SK-N-DZ (cell line): ENCODE results near the gene CAMKK2.
"Not testable (repeated sequence)": the region's sequence is repeated elsewhere in the genome, so short reads cannot be mapped to it uniquely, and the experiment has no call there.

Experiments
- DNase-seq: peaks from one replicate; pipeline ENCODE4 v3.0.0-alpha.2; 2015; ENCODE audit warnings: low spot score

Gene CAMKK2

DNA sequence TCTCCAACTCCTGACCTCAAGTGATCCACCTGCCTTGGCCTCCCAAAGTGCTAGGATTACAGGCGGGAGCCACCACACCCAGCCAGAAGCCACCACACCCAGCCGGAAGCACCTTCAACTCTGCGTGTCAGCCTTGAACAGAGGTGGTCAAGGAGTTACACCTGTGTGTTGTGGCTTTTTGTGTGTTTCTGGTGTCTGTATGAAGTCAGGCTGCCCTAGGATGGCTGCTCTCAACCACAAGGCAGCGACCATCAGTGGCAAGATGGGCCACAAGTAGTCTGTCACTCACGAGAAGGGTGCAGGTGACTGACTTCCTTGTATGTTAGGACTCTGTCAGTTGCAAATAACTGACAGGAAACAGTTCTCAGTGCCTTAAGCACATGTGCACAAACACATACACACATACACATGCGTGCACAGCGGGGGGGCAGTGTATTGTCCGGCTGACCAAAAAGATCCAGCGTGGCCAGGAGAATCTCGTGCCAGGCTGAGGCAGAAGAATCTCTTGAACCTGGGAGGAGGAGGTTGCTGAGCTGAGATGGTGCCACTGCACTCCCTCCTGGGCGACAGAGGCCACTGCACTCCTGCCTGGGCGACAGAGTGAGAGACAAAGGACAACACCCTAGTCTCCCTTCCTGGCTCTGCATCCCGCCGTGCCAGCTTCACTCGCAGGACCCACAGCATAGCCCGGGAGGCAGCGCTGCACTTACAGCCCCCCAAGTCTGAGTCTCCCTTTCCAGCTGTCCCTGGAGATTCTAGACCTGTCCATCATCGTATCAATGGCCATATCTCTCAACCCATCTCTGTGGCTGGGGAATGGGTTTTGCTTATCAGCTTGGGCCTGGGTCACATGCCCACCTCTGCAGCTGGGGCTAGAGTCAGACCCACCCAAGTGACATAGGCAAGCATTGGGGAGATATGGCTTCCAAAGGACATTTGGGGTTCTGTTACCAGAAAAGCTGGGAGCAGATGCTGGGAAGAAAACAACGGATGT lies 72.9 kb downstream of the CAMKK2 start:
- DNase-seq, result peak; percentile 58

DNA sequence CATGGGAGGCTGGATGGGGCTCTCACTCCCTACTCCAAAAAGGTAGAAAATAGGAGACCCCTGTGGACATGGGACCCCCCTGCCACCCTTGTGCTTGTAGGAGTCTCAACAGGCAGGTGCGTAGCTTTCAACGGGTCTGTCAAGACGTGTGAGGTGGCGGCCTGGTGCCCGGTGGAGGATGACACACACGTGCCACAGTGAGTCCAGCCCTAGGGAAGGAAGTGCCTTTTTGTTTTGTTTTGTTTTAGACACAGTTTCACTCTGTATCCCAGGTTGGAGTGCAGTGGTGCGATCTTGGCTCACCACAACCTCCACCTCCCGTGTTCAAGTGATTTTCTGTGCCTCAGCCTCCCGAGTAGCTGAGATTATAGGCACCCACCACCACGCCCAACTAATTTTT lies 73.7 kb downstream of the CAMKK2 start:
- DNase-seq, result no peak

DNA sequence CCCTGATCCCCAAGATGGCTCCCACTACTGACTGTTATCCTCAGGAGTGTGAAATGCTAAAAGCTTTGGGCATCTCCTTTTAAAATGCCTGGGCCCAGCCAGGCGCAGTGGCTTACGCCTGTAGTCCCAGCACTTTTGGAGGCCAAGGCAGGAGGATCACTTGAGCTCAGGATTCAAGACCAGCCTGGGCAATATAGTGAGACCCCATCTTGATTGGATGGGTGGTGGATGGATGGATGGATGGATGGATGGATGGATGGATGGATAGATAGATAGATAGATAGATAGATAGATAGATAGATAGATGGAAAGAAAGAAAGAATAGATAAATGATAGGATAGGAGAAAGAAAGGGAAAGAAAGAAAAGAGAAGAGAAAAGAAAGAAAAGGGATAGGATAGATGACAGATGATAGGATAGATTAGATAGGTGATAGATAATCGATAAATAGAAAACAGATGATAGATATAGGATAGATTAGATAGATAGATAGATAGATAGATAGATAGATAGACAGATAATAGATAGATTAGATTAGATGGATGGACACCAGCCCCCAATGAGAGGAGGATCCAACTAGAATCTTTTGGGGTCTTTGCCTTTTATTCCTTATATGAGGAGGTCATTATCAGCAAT lies 77.0 kb downstream of the CAMKK2 start:
- no peak for DNase-seq

DNA sequence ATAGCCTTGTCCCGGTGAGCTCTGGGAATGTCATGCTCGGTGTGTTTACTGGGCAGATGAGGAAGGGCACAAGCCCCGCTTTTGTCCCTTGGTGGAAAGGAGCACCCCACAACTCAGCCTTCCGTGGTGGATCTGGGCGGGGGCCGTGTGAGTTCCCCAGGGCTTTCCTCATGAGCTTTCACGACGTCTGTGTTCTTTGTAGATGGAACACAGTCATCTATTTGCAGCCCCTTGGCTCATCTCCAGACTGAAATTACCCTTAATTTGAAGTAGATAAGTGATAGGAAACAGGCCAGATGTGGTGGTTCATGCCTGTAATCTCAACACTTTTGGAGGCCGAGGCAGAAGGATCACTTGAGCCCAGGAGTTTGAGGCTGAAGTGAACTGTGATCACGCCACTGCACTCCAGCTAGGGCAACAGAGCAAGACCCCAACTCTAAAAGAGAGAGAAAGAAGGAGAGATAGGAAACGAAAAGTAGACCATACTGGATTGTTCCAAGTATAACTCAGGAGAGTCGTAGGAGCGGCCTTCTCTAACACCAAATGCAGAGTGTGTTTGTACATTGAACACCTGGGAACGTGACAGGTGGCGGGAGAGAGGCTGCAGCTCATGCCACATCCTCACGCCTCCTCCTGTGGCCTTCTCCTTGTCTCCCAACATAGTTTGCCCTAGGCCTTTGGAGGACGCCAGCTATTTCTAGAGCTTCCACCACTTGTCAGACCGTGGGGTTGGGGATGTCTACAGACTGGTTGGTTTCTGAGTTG lies 77.7 kb downstream of the CAMKK2 start:
- peak; percentile 72 for DNase-seq

DNA sequence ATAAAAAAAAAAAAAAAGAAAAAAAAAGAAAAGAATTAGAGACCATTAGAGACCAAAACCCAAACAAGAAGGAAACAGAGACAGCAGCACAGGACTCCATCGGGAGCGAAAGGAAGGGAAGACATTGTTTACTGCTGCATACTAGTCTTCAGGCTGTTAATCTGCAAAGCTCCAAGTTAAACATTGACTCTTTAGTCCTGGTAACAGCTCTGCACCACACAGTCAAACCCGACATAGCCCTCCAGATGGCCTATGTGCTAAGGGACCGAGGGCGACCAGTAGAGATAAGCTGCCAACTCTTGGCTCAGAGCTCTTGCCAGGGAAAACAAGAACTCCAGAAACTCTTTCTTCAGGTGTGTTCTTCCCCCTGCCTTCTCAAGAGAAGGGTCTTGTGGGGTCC lies 78.7 kb downstream of the CAMKK2 start:
- no peak for DNase-seq

DNA sequence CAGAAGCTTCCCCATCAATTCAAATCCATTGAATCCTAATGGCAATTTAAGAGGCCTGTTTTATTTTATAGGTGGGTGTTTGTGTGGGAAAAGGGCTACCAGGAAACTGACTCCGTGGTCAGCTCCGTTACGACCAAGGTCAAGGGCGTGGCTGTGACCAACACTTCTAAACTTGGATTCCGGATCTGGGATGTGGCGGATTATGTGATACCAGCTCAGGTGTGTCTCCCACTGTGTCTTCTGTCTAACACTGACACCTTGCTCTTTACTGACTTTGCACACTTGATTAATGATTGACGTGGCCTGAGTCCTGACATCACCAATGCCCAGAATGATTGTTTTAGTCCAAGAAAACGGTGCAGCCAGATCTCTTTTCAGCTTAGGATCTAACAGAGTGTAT lies 79.4 kb downstream of the CAMKK2 start:
- no peak for DNase-seq

DNA sequence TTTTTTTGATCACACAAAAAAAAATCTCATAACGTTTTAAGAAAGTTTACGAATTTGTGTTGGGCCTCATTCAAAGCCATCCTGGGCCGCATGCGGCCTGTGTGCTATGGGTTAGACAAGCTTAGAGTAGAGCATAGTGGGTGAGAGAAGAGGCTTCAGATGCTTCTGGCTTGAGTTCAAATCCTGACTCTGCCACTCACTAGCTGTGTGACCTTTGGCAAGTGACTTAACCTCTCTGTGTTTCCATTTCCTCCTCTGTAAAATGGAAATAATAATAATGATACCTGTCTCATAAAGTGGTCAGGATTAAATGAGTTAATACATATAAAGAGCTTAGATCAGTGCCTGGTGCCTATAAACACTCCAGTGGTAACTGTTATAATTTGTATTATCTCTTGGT lies 80.4 kb downstream of the CAMKK2 start:
- DNase-seq, result no peak

DNA sequence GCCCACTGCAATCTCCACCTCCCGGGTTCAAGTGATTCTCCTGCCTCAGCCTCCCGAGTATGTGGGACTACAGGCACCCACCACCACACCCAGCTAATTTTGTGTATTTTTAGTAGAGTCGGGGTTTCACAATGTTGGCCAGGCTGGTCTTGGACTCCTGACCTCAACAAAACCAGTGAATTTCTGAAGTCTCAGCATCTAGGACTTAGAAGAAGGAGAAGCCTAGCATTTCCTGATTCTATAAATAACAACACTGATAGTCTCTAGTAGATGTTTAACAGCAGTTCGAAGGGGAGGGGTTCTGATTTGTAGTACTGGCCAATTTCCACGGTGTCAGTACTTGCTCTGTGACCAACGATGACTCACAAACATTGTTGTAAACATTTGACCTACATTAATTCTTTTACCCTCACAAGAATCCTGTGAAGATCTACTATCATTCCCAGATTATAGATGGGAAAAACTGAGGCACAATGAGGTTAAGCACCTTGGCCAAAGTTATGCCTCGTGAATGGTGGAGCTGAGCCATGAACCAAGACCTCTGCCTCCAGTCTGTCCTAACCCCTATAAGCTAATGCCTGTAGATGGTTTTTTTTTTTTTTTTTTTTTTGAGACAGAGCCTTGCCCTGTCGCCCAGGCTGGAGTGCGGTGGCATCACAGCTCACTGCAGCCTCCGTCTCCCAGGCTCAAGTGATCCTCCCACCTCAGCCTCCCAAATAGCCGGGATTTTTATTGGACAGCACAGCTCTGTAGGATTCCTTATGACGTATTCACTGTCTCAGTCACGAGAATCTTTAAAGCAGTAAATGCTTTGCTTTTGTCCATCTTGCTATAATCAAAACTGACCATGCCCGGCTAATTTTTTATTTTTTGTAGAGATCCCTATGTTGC lies 81.4 kb downstream of the CAMKK2 start:
- no peak for DNase-seq

DNA sequence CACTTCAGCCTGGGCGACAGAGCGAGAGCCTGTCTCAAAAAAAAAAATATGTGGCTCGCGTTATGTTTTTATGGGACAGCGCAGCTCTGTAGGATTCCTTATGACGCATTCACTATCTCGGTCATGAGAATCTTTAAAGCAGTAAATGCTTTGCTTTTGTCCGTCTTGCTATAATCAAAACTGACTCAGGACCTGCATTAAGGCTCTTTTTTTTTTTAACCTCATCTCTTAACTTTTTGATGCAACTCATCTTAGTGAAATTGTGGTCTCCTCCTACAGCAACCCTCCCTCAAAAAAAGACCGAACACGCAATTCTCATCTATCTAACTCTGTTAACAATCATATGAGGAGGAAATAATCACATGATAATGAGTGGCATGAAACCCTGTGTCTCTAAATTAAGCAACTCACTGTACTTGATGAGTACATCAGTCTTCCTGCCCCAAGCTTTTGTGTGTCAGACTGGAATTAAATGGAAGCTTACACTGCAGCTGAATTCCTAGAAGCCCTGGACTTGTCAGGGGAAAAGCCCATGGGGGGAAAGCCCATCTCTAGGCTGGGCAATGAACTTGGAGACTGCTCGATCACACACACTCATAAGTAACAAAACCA lies 82.2 kb downstream of the CAMKK2 start:
- DNase-seq, result no peak

DNA sequence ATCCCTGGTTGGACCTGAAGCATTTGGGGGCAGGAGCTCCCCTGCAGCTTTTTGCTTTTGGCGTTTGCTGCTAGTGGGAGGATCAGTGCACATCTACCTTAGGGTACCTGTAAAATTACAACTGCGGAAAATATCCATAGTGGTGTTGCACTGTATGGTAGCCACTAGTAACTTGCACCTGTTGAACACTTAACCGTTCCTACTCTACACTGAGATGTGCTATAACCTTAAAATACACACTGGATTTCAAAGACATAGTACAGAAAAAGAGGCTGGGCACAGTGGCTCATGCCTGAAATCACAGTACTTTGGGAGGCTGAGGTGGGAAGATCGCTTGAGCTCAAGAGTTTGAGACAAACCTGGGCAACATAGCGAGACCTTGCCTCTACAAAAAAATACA lies 83.6 kb downstream of the CAMKK2 start:
- no peak for DNase-seq

DNA sequence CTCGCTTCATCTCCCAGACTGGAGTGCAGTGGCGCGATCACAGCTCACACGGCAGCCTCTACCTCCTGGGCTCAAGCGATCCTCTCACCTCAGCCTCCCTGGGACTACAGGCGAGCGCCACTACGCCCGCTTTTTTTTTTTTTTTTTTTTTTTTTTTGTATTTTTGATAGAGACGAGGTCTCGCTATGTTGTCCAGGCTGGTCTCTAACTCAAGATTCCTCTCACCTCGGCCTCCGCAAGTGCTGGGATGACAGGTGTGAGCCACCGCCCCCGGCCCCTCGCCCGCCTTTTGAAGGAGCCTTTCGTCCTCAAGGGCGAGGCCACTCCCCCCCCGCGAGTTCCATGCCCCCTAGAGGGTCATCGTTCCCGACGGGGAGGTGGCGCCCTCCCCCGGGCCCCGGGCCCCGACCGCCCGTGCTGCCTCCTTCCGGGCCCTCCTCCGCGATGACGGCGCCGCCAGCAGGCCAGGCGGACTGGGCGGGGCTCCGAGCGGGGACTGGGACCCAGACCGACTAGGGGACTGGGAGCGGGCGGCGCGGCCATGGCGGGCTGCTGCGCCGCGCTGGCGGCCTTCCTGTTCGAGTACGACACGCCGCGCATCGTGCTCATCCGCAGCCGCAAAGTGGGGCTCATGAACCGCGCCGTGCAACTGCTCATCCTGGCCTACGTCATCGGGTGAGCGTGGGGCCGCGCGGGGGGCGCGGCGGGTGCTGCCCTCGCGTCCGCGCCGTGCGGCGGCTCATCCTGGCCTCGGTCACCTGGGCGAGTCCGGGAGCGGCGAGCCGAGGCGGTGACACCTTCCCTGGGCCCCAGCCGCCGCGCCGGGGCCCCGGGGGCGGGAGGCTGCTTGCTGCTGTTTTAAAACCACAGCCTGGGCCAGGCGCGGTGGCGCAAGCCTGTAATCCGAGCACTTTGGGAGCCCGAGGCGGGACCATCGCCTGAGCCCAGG lies 86.6 kb downstream of the CAMKK2 start, which contains the start of gene P2RX4:
Gene P2RX4, plus strand, starts transcription at position 506 of the 949 bp plus-strand sequence. Its CDS starts 36 bp downstream, at position 542.
- peak; percentile 65 for DNase-seq

DNA sequence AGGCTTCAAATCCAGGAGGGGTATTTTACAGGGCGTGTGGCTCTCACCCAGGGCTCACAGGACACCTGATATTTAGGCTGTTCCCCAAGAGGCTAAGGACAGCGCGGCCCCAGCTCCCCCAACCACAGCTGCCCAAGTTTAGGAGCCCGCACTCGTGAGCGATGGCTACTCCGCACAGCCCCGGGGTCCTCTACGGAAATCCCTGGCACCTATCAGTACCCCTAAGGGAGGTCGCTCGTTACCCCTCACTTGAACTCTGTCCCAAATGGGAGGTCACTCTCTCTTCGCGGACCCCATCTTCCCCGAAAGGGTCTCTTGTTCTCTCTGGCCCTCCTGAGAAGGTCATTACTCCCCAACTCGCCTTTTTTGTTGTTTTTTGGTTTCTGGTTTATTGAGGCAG lies 87.3 kb downstream of the CAMKK2 start:
- no peak for DNase-seq

DNA sequence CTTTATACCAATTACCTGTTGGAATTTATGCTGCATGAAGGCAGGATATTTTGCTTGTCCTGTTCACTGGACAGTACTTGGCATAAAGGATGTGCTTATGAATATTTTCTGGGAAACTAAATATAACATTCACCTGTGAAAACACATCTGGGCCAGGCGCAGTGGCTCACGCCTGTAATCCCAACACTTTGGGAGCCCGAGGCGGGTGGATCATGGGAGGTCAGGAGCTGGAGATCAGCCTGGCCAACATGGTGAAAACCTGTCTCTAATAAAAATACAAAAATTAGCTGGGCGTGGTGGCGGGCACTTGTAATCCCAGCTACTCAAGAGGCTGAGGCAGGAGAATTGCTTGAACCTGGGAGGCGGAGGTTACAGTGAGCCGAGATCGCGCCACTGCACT lies 87.9 kb downstream of the CAMKK2 start:
- not testable (repeated sequence) for DNase-seq

DNA sequence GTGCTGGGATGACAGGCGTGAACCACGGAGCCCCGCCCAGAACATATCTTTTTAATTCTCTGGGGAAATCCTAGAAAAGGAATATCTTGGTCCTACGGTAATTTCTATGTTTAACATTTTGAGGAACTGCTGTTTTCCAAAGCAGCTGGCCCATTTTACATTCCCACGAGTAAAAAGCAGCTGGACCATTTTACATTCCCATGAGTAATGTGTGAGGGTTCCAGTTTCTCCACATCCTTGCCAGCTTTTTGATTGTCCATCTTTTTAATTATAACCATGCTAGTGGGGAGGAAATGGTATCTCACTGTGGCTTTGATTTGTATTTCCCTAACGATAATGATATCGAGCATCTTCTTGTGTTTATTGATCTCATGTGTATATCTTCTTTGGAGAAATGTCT lies 91.0 kb downstream of the CAMKK2 start:
- no peak for DNase-seq

DNA sequence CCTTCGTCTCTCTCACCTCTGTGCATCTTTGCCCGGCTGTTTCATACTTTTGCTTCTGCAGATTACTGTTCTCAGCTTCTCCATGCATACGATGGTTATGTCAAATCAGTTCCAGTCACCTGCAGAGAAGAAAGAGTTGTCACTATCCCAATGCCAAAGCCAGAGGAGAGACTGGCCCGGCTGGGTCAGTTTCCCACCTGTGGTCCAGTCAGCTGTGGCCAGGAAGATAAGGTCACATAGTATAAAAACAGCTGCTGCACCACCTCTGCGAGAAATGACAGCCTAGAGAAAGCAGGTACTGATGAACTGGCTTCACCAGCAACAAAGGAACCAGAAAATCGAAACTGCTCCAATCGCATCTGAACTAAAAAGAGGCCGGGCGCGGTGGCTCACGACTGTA lies 93.0 kb downstream of the CAMKK2 start:
- DNase-seq, result no peak

DNA sequence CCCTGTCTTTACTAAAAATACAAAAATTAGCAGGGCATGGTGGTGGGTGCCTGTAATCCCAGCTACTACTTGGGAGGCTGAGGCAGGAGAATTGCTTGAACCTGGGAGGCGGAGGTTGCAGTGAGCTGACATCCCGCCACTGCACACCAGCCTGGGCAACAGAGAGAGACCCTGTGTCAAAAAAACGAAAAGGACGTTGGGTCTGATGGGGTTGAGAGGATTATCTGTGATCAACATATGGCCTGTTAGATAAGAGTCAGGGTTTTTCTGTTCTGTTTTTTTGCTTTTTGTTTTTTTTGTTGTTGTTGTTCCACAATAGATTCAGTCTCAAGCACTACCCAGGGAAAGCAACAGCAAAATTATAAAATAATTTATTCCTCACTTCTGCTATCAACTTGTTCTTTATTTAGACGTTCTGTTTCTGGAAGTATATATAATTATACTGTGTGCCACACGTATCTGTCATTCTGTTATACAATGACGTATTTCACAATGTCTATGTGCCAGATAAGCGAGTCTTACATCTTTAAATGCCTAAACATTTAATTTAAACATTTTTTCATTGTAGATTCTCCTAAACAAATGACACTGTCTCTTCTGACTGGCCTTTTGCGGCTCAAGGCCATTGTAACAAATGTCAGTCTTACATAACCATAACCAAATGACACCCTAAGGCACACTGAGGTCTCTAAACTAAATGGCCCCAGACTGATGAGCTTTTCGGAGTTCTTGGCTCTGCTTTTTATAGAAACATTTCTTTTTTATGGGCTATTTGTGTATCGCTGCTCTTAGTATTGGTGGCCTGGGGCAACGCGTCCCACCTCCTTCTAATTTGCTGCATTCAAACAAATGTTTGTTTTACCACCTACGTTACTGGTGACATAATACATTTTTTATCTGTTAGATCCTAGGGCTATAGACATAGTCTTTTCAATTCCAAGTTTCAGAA lies 93.8 kb downstream of the CAMKK2 start:
- DNase-seq, result no peak

DNA sequence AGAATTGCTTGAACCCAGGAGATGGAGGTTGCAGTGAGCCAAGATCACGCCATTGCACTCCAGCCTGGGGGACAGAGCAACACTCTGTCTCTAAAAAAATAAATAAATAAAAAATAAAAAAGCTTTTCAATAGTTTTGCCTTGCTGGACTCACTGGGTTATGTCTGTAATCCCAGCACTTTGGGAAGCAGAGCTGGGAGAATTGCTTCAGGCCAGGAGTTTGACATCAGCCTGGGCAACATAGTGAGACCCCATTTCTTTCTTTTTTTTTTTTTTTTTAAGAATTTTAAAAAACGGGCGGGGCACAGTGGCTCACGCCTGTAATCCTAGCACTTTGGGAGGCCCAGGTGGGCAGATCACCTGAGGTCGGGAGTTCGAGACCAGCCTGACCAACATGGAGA lies 95.4 kb downstream of the CAMKK2 start:
- DNase-seq, result not testable (repeated sequence)

DNA sequence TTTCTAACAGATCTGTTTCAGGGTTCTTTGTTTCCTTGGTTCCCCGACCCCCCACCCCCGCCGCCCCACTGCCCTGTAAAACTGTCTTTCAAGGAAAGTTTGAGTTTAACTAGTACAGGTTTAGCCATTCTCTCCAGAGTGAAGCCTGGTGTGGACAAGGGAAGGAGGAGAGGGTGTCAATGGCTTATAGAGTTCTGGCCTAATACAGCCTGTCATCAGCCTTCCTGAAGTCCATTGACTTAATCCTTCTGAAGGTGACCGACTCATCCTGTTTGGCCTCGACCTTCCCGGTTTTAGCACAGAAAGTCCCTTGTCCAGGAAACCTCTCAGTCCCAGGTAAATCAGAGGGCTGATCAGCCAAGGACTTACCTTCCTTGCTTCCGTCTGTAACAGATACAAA lies 97.6 kb downstream of the CAMKK2 start:
- DNase-seq, result no peak
